Natural killer cell (primary cell): ENCODE results near the gene SLC24A3. TPM values are rescaled to one million over a fixed set of nuclear protein-coding genes. Genes with fewer than 3 reads are reported as not detected.

Source experiments
- ATAC-seq, 3 donors: fragments of 150-1000 bp in 2 of 3; fragments of 200-7000 bp in 1 of 3; cut with Tn5 transposase; 1 replicate in 1 of 3; 2 replicates in 2 of 3; pipeline ENCODE4 v1.10.0; 2021; ENCODE audit warnings: mild to moderate bottlenecking in 2 of 3, moderate library complexity in 2 of 3
- DNase-seq, 2 donors: peaks; one replicate each; pipeline versions ENCODE4 v3.0.0 to v3.0.0-alpha.2; 2013 to 2021; ENCODE audit warnings: mixed read lengths in 1 of 2
- H3K27ac ChIP-seq: one replicate; pipeline ENCODE4 v1.5.1; 2013; ENCODE audit warnings: mild to moderate bottlenecking, low read length
- H3K27me3 ChIP-seq: one replicate; pipeline ENCODE4 v1.6.1; 2013; ENCODE audit warnings: low read length; ENCODE audit not compliant: control insufficient read depth, insufficient read depth
- H3K36me3 ChIP-seq: one replicate; pipeline ENCODE4 v1.6.1; 2013; ENCODE audit warnings: low read length; ENCODE audit not compliant: control insufficient read depth, insufficient read depth
- H3K4me1 ChIP-seq: one replicate; pipeline ENCODE4 v1.6.1; 2013; ENCODE audit warnings: low read length; ENCODE audit not compliant: control insufficient read depth, insufficient read depth
- H3K4me3 ChIP-seq: one replicate; pipeline ENCODE4 v1.5.1; 2013; ENCODE audit warnings: low read length
- H3K9me3 ChIP-seq: one replicate; pipeline ENCODE4 v1.6.1; 2013; ENCODE audit warnings: low read length; ENCODE audit not compliant: control insufficient read depth, insufficient read depth
- H3K27ac Mint-ChIP-seq, 2 donors: one replicate each; pipeline ENCODE4 v1.8.0; 2022; ENCODE audit warnings: mild to moderate bottlenecking in 2 of 2, mixed read lengths in 2 of 2, moderate library complexity in 1 of 2
- H3K27me3 Mint-ChIP-seq, 2 donors: one replicate each; pipeline ENCODE4 v1.8.0; 2022; ENCODE audit warnings: low read depth in 2 of 2, mixed read lengths in 2 of 2
- H3K36me3 Mint-ChIP-seq: one replicate; pipeline ENCODE4 v1.8.0; 2022; ENCODE audit warnings: mixed read lengths
- H3K4me1 Mint-ChIP-seq, 2 donors: one replicate each; pipeline ENCODE4 v1.8.0; 2022; ENCODE audit warnings: mixed read lengths in 2 of 2
- H3K4me3 Mint-ChIP-seq: one replicate; pipeline ENCODE4 v1.8.0; 2022; ENCODE audit warnings: mild to moderate bottlenecking, moderate library complexity, mixed read lengths
- H3K9me3 Mint-ChIP-seq, 2 donors: one replicate each; pipeline ENCODE4 v1.8.0; 2022; ENCODE audit warnings: mixed read lengths in 2 of 2
- WGBS: methylation state at CpG from one replicate; pipeline ENCODE4 v1.1.7; 2013; ENCODE audit warnings: missing lambda C conversion rate; ENCODE audit not compliant: insufficient coverage; 5-methylcytosine and 5-hydroxymethylcytosine counted together
- intact Hi-C: fragments of 100-400 bp; cut with micrococcal nuclease; formaldehyde crosslinking; loops from one replicate; pipeline ENCODE4 v1.14.2; 2022
- total RNA-seq, 4 donors: library from RNA; stranded (reverse); fragments of 120-200 nt in 1 of 4; gene quantifications; one replicate each; pipeline versions ENCODE4 v1.2.3 to v1.2.4, GENCODE V29; 2013 to 2022
- TF ChIP-seq, protein P1 (sequence below): fragments of 200-600 bp; IDR thresholded peaks from one replicate; pipeline ENCODE4 v1.8.0; 2022; ENCODE audit warnings: antibody characterized with exemption

SLC24A3 gene
- total RNA-seq, 3 donors from 2014 or later (not counting 1 experiment from before 2014, with no cell fraction given) = 0.09 to 5.5 (median 0.99) TPM

DNA sequence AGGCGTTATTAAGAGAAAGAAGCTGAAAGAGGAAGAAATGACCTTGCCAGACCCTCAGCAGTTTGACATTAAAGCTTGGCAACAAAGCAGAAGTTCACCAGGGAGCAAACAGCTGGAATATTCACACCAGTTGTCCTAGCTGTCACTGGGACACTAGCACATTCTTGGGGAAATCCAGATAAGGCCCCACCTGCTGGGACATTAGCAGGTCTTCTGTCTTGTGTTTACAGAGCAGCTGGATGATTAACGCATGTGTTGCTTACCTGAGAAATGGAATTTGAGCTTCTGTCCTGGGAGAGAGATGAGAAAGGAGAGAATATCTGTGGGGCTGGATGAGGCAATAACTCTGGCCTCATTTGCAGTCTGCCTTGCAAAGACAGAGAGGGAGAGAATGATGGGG is 408.0 kb downstream of the SLC24A3 start:
- WGBS = 56% methylated on average over 2 of the region's 2 CpGs
- H3K27ac ChIP-seq = no peak overlapping the region
- H3K4me3 ChIP-seq = no peak overlapping the region
- intact Hi-C loops = no loop called here
- peaks cover 0 to 18% of the 10 kb centered on the region in 2 donors for H3K27me3 Mint-ChIP-seq
- H3K27ac Mint-ChIP-seq = no peak overlapping the region
- H3K4me1 ChIP-seq = no peaks in the 10 kb centered on the region
- no peaks in the 10 kb centered on the region for H3K4me1 Mint-ChIP-seq
- H3K9me3 ChIP-seq = no peaks in the 10 kb centered on the region
- ATAC-seq (no peak), DNase-seq (no peak)
- no peak overlapping the region for H3K4me3 Mint-ChIP-seq
- no peaks in the 10 kb centered on the region for H3K27me3 ChIP-seq
- TF ChIP-seq, protein P1, sequence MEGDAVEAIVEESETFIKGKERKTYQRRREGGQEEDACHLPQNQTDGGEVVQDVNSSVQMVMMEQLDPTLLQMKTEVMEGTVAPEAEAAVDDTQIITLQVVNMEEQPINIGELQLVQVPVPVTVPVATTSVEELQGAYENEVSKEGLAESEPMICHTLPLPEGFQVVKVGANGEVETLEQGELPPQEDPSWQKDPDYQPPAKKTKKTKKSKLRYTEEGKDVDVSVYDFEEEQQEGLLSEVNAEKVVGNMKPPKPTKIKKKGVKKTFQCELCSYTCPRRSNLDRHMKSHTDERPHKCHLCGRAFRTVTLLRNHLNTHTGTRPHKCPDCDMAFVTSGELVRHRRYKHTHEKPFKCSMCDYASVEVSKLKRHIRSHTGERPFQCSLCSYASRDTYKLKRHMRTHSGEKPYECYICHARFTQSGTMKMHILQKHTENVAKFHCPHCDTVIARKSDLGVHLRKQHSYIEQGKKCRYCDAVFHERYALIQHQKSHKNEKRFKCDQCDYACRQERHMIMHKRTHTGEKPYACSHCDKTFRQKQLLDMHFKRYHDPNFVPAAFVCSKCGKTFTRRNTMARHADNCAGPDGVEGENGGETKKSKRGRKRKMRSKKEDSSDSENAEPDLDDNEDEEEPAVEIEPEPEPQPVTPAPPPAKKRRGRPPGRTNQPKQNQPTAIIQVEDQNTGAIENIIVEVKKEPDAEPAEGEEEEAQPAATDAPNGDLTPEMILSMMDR = no peak
- H3K36me3 ChIP-seq = no peaks in the 10 kb centered on the region
- H3K9me3 Mint-ChIP-seq = no peaks in the 10 kb centered on the region
- H3K36me3 Mint-ChIP-seq = no peaks in the 10 kb centered on the region

DNA sequence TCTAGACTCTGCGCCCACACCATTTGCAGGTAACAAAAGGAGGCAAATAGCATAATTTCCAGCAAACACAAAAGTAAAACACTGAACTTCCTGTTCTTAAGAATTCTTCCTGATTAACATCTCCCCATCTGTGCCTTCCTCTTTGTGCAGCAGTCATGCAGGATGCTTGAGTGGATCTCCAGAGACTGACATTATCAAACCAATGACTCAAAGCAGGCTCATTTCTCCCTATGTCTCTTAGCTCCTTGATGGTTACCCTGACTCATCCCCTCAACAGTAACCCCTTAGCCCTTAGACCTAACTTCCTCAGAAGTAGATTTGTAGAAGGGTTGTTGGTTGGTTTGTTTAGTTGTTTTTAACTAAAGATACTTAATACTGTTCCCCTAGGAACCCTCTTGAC is 408.6 kb downstream of the SLC24A3 start:
- ATAC-seq = no peak
- H3K4me3 Mint-ChIP-seq = no peak overlapping the region
- DNase-seq = no peak

DNA sequence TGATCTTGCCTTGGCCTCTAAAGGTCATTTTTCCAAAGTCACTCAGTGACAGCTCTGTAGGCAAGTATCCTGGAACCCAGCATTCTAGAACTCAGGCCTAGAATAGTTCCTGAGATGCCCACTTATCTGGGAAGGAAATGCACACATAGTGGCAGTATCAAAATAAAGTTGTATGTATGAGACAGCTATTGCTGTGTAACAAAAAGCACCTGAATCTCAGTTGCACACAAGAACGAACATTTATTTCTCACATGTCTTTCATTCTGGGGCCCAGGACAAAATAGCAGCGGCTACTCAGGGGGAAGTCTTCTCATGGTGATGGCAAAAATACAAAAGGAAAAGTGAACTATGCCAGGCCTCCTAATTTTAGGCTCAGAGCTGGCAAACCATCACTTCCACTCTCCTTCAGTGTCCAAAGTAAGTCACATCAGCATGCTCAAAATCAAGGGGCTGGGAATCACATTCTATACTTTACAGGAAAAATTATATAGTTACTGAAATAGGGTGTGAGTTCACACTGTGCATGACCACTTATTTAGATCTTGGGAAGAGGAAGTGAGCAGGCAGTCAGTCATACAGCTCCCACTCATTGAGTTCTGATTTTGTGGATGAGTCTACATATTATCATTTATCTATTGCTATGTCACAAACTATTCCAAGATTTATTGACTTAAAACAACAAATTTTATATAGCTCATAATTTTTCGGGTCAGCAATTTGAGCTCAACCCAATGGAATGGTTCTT is 412.0 kb downstream of the SLC24A3 start:
- H3K4me1 Mint-ChIP-seq = no peaks in the 10 kb centered on the region
- no peaks in the 10 kb centered on the region for H3K9me3 Mint-ChIP-seq
- Histone ChIP-seq H3K36me3 (no peaks in the 10 kb centered on the region), H3K4me3 (no peak overlapping the region), H3K4me1 (no peaks in the 10 kb centered on the region), H3K27me3 (no peaks in the 10 kb centered on the region), H3K9me3 (no peaks in the 10 kb centered on the region), H3K27ac (no peak overlapping the region)
- H3K36me3 Mint-ChIP-seq = no peaks in the 10 kb centered on the region
- ATAC-seq (no peak), DNase-seq (no peak)
- TF ChIP-seq, protein P1 = no peak
- WGBS = 91% methylated on average over 2 of the region's 3 CpGs
- intact Hi-C loops = no loop called here
- no peak overlapping the region for H3K4me3 Mint-ChIP-seq
- peaks cover 9 to 13% of the 10 kb centered on the region in 2 donors for H3K27me3 Mint-ChIP-seq
- H3K27ac Mint-ChIP-seq = no peak overlapping the region

More for the DNA sequence above, 408.6 kb downstream of the SLC24A3 start:
- H3K27me3 Mint-ChIP-seq = peaks cover 0 to 15% of the 10 kb centered on the region in 2 donors
- Histone ChIP-seq H3K27ac (no peak overlapping the region), H3K4me1 (no peaks in the 10 kb centered on the region), H3K9me3 (no peaks in the 10 kb centered on the region), H3K4me3 (no peak overlapping the region), H3K36me3 (no peaks in the 10 kb centered on the region), H3K27me3 (no peaks in the 10 kb centered on the region)
- 86% methylated on average over 1 of the region's 1 CpG for WGBS
- H3K9me3 Mint-ChIP-seq = no peaks in the 10 kb centered on the region
- no peaks in the 10 kb centered on the region for H3K4me1 Mint-ChIP-seq
- H3K27ac Mint-ChIP-seq = no peak overlapping the region
- intact Hi-C loops = no loop called here
- TF ChIP-seq, protein P1 = no peak
- H3K36me3 Mint-ChIP-seq = no peaks in the 10 kb centered on the region

DNA sequence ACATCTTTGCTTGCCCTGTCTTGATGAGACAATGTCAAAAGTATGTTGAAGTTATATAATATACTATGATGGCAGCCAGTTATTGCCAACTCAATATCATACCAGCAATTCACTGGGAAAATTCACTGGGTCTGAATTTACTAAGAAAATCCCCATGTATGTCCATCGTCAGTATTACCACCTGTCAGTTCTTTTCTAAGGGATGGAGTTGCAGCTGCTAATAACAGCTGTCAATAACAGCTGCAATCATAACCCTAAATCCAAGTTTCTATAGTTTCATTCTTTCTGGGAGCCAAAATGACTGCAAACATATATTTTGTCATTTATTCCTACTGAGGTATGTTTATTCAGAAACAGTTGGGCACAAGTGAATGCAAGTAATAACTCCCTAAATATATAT is 413.0 kb downstream of the SLC24A3 start:
- ATAC-seq (no peak), DNase-seq (no peak)
- 92% methylated on average over 1 of the region's 1 CpG for WGBS
- no peak overlapping the region for H3K4me3 ChIP-seq
- H3K9me3 ChIP-seq = no peaks in the 10 kb centered on the region
- TF ChIP-seq, protein P1 = no peak
- Mint-ChIP-seq H3K4me1 (no peaks in the 10 kb centered on the region), H3K9me3 (no peaks in the 10 kb centered on the region), H3K27me3 (peaks cover 9% of the 10 kb centered on the region in 2 donors), H3K4me3 (no peak overlapping the region), H3K36me3 (no peaks in the 10 kb centered on the region), H3K27ac (no peak overlapping the region)
- no peak overlapping the region for H3K27ac ChIP-seq
- no peaks in the 10 kb centered on the region for H3K36me3 ChIP-seq
- intact Hi-C loops = no loop called here
- no peaks in the 10 kb centered on the region for H3K27me3 ChIP-seq
- H3K4me1 ChIP-seq = no peaks in the 10 kb centered on the region
